ENCODE data around the gene ATP6V1G1. TPM values are rescaled to one million over a fixed set of nuclear protein-coding genes. Genes with fewer than 3 reads are reported as not detected.

The ATP6V1G1 gene
- total and polyA plus RNA-seq, 2 experiments from 2014 or later = 127 to 222 TPM

GRCh38 chr9:114608525-114608796 lies 20.9 kb downstream of the ATP6V1G1 start:
- DNase-seq = no peak
- Histone ChIP-seq H3K4me3 (no peak overlapping the region), H3K79me2 (ENCODE audit: insufficient read depth) (peaks cover 4% of the 10 kb centered on the region; the same call in 1 of the 2 replicates), H4K20me1 (ENCODE audit: insufficient read depth) (no peaks in the 10 kb centered on the region), H3K9me2 (ENCODE audit: insufficient read depth) (no peaks in the 10 kb centered on the region), H3K4me2 (ENCODE audit: unreplicated experiment) (no peak overlapping the region), H3K27me3 (replicated peaks; ENCODE audit: insufficient read depth) (no peaks in the 10 kb centered on the region), H3F3A (ENCODE audit: insufficient read depth) (peaks cover 30% of the 10 kb centered on the region), H3K9ac (no peak overlapping the region), H2AFZ (no peak overlapping the region), H3K27ac (no peak overlapping the region), H3K36me3 (ENCODE audit: low read depth) (no peaks in the 10 kb centered on the region), H3K4me1 (ENCODE audit: insufficient read depth) (peaks cover 28% of the 10 kb centered on the region), H3K9me3 (ENCODE audit: low read depth) (no peaks in the 10 kb centered on the region)
- WGBS, 2 experiments (ENCODE audit: low coverage in 1 of 2, low lambda C conversion rate in 2 of 2, missing lambda C conversion rate in 2 of 2) = 84 to 87% methylated on average over 2 of the region's 2 CpGs
- TF ChIP-seq EZH2 (IDR thresholded peaks at IDR 0.05; ENCODE audit: insufficient read depth, poor library complexity, severe bottlenecking) = no peak
- in situ Hi-C loops (cut with MboI) = no loop called here

- H3K27ac ChIP-seq = peak overlapping the region; percentile 82
- 2% methylated on average over 27 to 31 of the region's 58 CpGs for WGBS, 2 experiments (ENCODE audit: low coverage in 1 of 2, low lambda C conversion rate in 2 of 2, missing lambda C conversion rate in 2 of 2)
- peak overlapping the region; percentile 81 for H3K4me3 ChIP-seq
- H3K36me3 ChIP-seq (ENCODE audit: low read depth) = no peaks in the 10 kb centered on the region
- peaks cover 21% of the 10 kb centered on the region for H3K4me1 ChIP-seq (ENCODE audit: insufficient read depth)
- H2AFZ ChIP-seq = peak overlapping the region; percentile 79
- H3K9me3 ChIP-seq (ENCODE audit: low read depth) = no peaks in the 10 kb centered on the region
- H3K9me2 ChIP-seq (ENCODE audit: insufficient read depth) = no peaks in the 10 kb centered on the region
- peaks cover 18% of the 10 kb centered on the region; the same call in 1 of the 2 replicates for H3K79me2 ChIP-seq (ENCODE audit: insufficient read depth)
- peaks cover 18% of the 10 kb centered on the region for H3F3A ChIP-seq (ENCODE audit: insufficient read depth)
- peak overlapping the region; percentile 86 for H3K9ac ChIP-seq
- H4K20me1 ChIP-seq (ENCODE audit: insufficient read depth) = no peaks in the 10 kb centered on the region
- TF ChIP-seq EZH2phosphoT487 (IDR thresholded peaks at IDR 0.05; ENCODE audit: insufficient read depth, low read depth) (no peak), EZH2 (IDR thresholded peaks at IDR 0.05; ENCODE audit: insufficient read depth, poor library complexity, severe bottlenecking) (no peak)
- H3K27me3 ChIP-seq (replicated peaks; ENCODE audit: insufficient read depth) = no peaks in the 10 kb centered on the region
- DNase-seq = peak; percentile 85
- peak overlapping the region; percentile 90 for H3K4me2 ChIP-seq (ENCODE audit: unreplicated experiment)
- in situ Hi-C loops (cut with MboI) = no loop called here
Measured at GRCh38 chr9:114611516-114612271, 24.1 kb downstream of the ATP6V1G1 start.

GRCh38 chr9:114612272-114612923 lies 24.8 kb downstream of the ATP6V1G1 start:
- no peaks in the 10 kb centered on the region for H4K20me1 ChIP-seq (ENCODE audit: insufficient read depth)
- H3K4me3 ChIP-seq = peak overlapping the region; percentile 81
- 33 to 42% methylated on average over 4 of the region's 4 CpGs for WGBS, 2 experiments (ENCODE audit: low coverage in 1 of 2, low lambda C conversion rate in 2 of 2, missing lambda C conversion rate in 2 of 2)
- no peaks in the 10 kb centered on the region for H3K9me2 ChIP-seq (ENCODE audit: insufficient read depth)
- in situ Hi-C loops (cut with MboI) = no loop called here
- H3K9ac ChIP-seq = peak overlapping the region; percentile 86
- H3F3A ChIP-seq (ENCODE audit: insufficient read depth) = peaks cover 11% of the 10 kb centered on the region; the same call in 1 of the 2 replicates
- H3K27ac ChIP-seq = peak overlapping the region; percentile 82
- TF ChIP-seq EZH2phosphoT487 (IDR thresholded peaks at IDR 0.05; ENCODE audit: insufficient read depth, low read depth) (no peak), EZH2 (IDR thresholded peaks at IDR 0.05; ENCODE audit: insufficient read depth, poor library complexity, severe bottlenecking) (no peak)
- no peaks in the 10 kb centered on the region for H3K36me3 ChIP-seq (ENCODE audit: low read depth)
- DNase-seq = no peak
- H3K9me3 ChIP-seq (ENCODE audit: low read depth) = no peaks in the 10 kb centered on the region
- peak overlapping the region; percentile 90 for H3K4me2 ChIP-seq (ENCODE audit: unreplicated experiment)
- H3K79me2 ChIP-seq (ENCODE audit: insufficient read depth) = peaks cover 18% of the 10 kb centered on the region; the same call in 1 of the 2 replicates
- no peaks in the 10 kb centered on the region for H3K27me3 ChIP-seq (replicated peaks; ENCODE audit: insufficient read depth)
- peaks cover 14% of the 10 kb centered on the region for H3K4me1 ChIP-seq (ENCODE audit: insufficient read depth)
- H2AFZ ChIP-seq = peak overlapping the region; percentile 79

- no peaks in the 10 kb centered on the region for H3K9me3 ChIP-seq (ENCODE audit: low read depth)
- no peaks in the 10 kb centered on the region for H4K20me1 ChIP-seq (ENCODE audit: insufficient read depth)
- H3K36me3 ChIP-seq (ENCODE audit: low read depth) = no peaks in the 10 kb centered on the region
- no peak for DNase-seq
- peaks cover 5% of the 10 kb centered on the region; the same call in 1 of the 2 replicates for H3F3A ChIP-seq (ENCODE audit: insufficient read depth)
- TF ChIP-seq EZH2 (IDR thresholded peaks at IDR 0.05; ENCODE audit: insufficient read depth, poor library complexity, severe bottlenecking) (no peak), EZH2phosphoT487 (IDR thresholded peaks at IDR 0.05; ENCODE audit: insufficient read depth, low read depth) (no peak)
- H3K4me3 ChIP-seq = no peak overlapping the region
- 87 to 88% methylated on average over 7 of the region's 7 CpGs for WGBS, 2 experiments (ENCODE audit: low coverage in 1 of 2, low lambda C conversion rate in 2 of 2, missing lambda C conversion rate in 2 of 2)
- no peak overlapping the region for H2AFZ ChIP-seq
- H3K4me1 ChIP-seq (ENCODE audit: insufficient read depth) = peaks cover 13% of the 10 kb centered on the region
- H3K27me3 ChIP-seq (replicated peaks; ENCODE audit: insufficient read depth) = no peaks in the 10 kb centered on the region
- in situ Hi-C loops (cut with MboI) = no loop called here
- H3K27ac ChIP-seq = no peak overlapping the region
- no peak overlapping the region for H3K4me2 ChIP-seq (ENCODE audit: unreplicated experiment)
- no peak overlapping the region for H3K9ac ChIP-seq
- H3K9me2 ChIP-seq (ENCODE audit: insufficient read depth) = no peaks in the 10 kb centered on the region
- peaks cover 18% of the 10 kb centered on the region; the same call in 1 of the 2 replicates for H3K79me2 ChIP-seq (ENCODE audit: insufficient read depth)
Measured at GRCh38 chr9:114613087-114613486, 25.5 kb downstream of the ATP6V1G1 start.

Measured in GM23248 (cell line).